K562 (cell line): ENCODE results near the gene FSHR. TPM values are rescaled to one million over a fixed set of nuclear protein-coding genes. Genes with fewer than 3 reads are reported as not detected.
A peak's percentile ranks its signal among the peaks of the same experiment; 100 is the strongest.

Experiments used
- ATAC-seq: fragments of 200-7000 bp; cut with Tn5 transposase; 3 replicates; pipeline ENCODE4 v1.9.1; 2020; ENCODE audit warnings: moderate library complexity
- Bru-seq: library from RNA; stranded (reverse); fragments of 400-500 nt; gene quantifications from one replicate; lab custom pipeline; 2021; lab: Mats Ljungman, UMichigan
- BruChase-seq, 2 experiments: library from RNA; stranded (reverse); fragments of 400-500 nt; gene quantifications; one replicate each; lab custom pipeline; 2021; lab: Mats Ljungman, UMichigan
- BruUV-seq: library from RNA; stranded (reverse); fragments of 400-500 nt; replicated peaks from 2 replicates; lab custom pipeline; 2021; lab: Mats Ljungman, UMichigan
- CTCF ChIA-PET: fragments of 300-600 bp; formaldehyde crosslinking; extraction: SDS; loops from one replicate; lab custom pipeline; 2021; ENCODE audit warnings: low intra/inter-chr PET ratio; lab: Yijun Ruan, JAX
- POLR2A ChIA-PET: fragments of 300-600, 350-650 bp; sonication (Branson Sonifier 250); formaldehyde crosslinking; extraction: SDS; loops from one replicate; lab custom pipeline; 2021; ENCODE audit warnings: antibody characterized with exemption, inconsistent platforms; lab: Yijun Ruan, JAX
- DNase-seq, 4 experiments: peaks; one replicate each; pipeline versions ENCODE4 v3.0.0 to v3.0.0-alpha.2; 2011 to 2018; ENCODE audit warnings: low spot score in 3 of 4, mixed read lengths in 3 of 4; ENCODE audit errors: extremely low read depth in 1 of 4
- FAIRE-seq: peaks from 2 replicates; lab custom pipeline; 2011; peaks lifted over from hg19 to GRCh38; lab: Jason Lieb, UNC
- H2AFZ ChIP-seq: 2 replicates; pipeline ENCODE4 v1.6.0; 2011; ENCODE audit warnings: low read depth, low read length, control low read depth, inconsistent platforms
- H3K27ac ChIP-seq: fragments of 200-600 bp; 3 replicates; pipeline ENCODE4 v1.8.0; 2011; ENCODE audit warnings: low read depth, mild to moderate bottlenecking, control low read depth, inconsistent platforms, low read length, moderate library complexity, mixed read lengths; ENCODE audit errors: extremely low read depth
- H3K27me3 ChIP-seq, 2 experiments: fragments of 300-600 bp in 1 of 2; 2 replicates in 1 of 2; 3 replicates in 1 of 2; pipeline versions ENCODE4 v1.6.0 to v1.8.0; 2011; ENCODE audit warnings: inconsistent platforms in 2 of 2, low read length in 2 of 2, mild to moderate bottlenecking in 1 of 2, mixed read lengths in 1 of 2, moderate library complexity in 1 of 2; ENCODE audit not compliant: control insufficient read depth in 2 of 2, insufficient read depth in 2 of 2
- H3K36me3 ChIP-seq: fragments of 300-600 bp; 3 replicates; pipeline ENCODE4 v1.8.0; 2011; ENCODE audit warnings: mild to moderate bottlenecking, low read length, inconsistent platforms; ENCODE audit not compliant: control insufficient read depth, insufficient read depth
- H3K4me1 ChIP-seq, 2 experiments: fragments of 200-600 bp in 1 of 2; replicated peaks in 1 of 2; 2 replicates in 1 of 2; 3 replicates in 1 of 2; pipeline versions ENCODE4 v1.5.1 to v1.8.0; 2011; ENCODE audit warnings: inconsistent platforms in 2 of 2, low read length in 2 of 2, mild to moderate bottlenecking in 1 of 2, mixed read lengths in 1 of 2, moderate library complexity in 1 of 2; ENCODE audit not compliant: control insufficient read depth in 2 of 2, insufficient read depth in 2 of 2
- H3K4me2 ChIP-seq: 2 replicates; pipeline ENCODE4 v1.6.1; 2011; ENCODE audit warnings: low read length, control low read depth, inconsistent platforms, mixed read lengths; ENCODE audit not compliant: insufficient read depth
- H3K4me3 ChIP-seq: fragments of 200-600 bp; sonication (generic), shearing (Covaris generic); 2 replicates; pipeline ENCODE4 v1.5.1; 2016; ENCODE audit warnings: control low read depth, inconsistent platforms
- H3K79me2 ChIP-seq: fragments of 200-600 bp; 3 replicates; pipeline ENCODE4 v1.8.0; 2011; ENCODE audit warnings: low read length, inconsistent platforms; ENCODE audit not compliant: control insufficient read depth, insufficient read depth
- H3K9ac ChIP-seq, 2 experiments: 2 replicates each; pipeline versions ENCODE4 v1.6.0 to v1.6.1; 2011; ENCODE audit warnings: low read depth in 2 of 2, low read length in 2 of 2, control low read depth in 1 of 2, inconsistent platforms in 1 of 2, mild to moderate bottlenecking in 1 of 2, mixed read lengths in 1 of 2; ENCODE audit not compliant: insufficient read depth in 1 of 2
- H3K9me1 ChIP-seq: one replicate; pipeline ENCODE4 v1.6.0; 2011; ENCODE audit warnings: inconsistent platforms, mild to moderate bottlenecking, low read length, moderate library complexity; ENCODE audit not compliant: control insufficient read depth, insufficient read depth
- H3K9me3 ChIP-seq: replicated peaks from 2 replicates; pipeline ENCODE4 v1.5.1; 2011; ENCODE audit warnings: low read depth, low read length, inconsistent platforms; ENCODE audit not compliant: control insufficient read depth, insufficient read depth
- H4K20me1 ChIP-seq: replicated peaks from 2 replicates; pipeline ENCODE4 v1.6.1; 2011; ENCODE audit warnings: low read length, inconsistent platforms, mixed read lengths; ENCODE audit not compliant: control insufficient read depth, insufficient read depth
- ATF1 ChIP-seq, 2 experiments: fragments of 450-650 bp in 1 of 2; IDR thresholded peaks; 2 replicates each; pipeline ENCODE4 v1.6.1; 2016; ENCODE audit warnings: missing compliant biosample characterization in 1 of 2, missing genetic modification characterization in 1 of 2
- DMBX1 ChIP-seq: fragments of 250-450 bp; sonication (Bioruptor Pico); IDR thresholded peaks from 2 replicates; pipeline ENCODE4 v1.8.0; 2022; ENCODE audit warnings: inconsistent platforms, mild to moderate bottlenecking, moderate library complexity, borderline replicate concordance
- ELF4 ChIP-seq: fragments of 450-650 bp; formaldehyde crosslinking; IDR thresholded peaks from 2 replicates; pipeline ENCODE4 v1.4.0; 2022; ENCODE audit warnings: missing genetic modification characterization
- FUS ChIP-seq: fragments of 200-400 bp; formaldehyde crosslinking; optimal IDR thresholded peaks from 2 replicates; pipeline ENCODE3; 2017; ENCODE audit warnings: low read depth, low read length
- MCM7 ChIP-seq, 2 experiments: fragments of 450-650 bp; IDR thresholded peaks; 2 replicates each; pipeline ENCODE4 v1.6.1; 2016 to 2018
- MECOM ChIP-seq: fragments of 250-450 bp; sonication (Bioruptor Pico); IDR thresholded peaks from 2 replicates; pipeline ENCODE4 v1.8.0; 2022; ENCODE audit warnings: inconsistent platforms
- SRSF1 ChIP-seq: fragments of 200-400 bp; formaldehyde crosslinking; IDR thresholded peaks from 2 replicates; pipeline ENCODE4 v1.6.1; 2017; ENCODE audit warnings: mild to moderate bottlenecking, low read depth, low read length, moderate library complexity
- ZBTB34 ChIP-seq: fragments of 250-450 bp; sonication (Bioruptor Pico); IDR thresholded peaks from 2 replicates; pipeline ENCODE4 v1.8.0; 2021; ENCODE audit warnings: mild to moderate bottlenecking, moderate library complexity
- ZBTB7A ChIP-seq: IDR thresholded peaks from 2 replicates; pipeline ENCODE4 v1.6.1; 2011; ENCODE audit warnings: low read depth, mild to moderate bottlenecking, low read length, moderate library complexity, borderline replicate concordance; ENCODE audit not compliant: control insufficient read depth
- ZNF224 ChIP-seq: sonication (generic); formaldehyde crosslinking; IDR thresholded peaks from 2 replicates; pipeline ENCODE4 v1.8.0; 2022; ENCODE audit warnings: mild to moderate bottlenecking, missing genetic modification reagents
- WGBS: fragments of 100-300 bp; shearing (Covaris generic); methylation state at CpG from one replicate; pipeline ENCODE4 v1.1.6; 2016; ENCODE audit warnings: low coverage, mixed read lengths; ENCODE audit not compliant: insufficient coverage; ENCODE audit errors: missing lambda C conversion rate; 5-methylcytosine and 5-hydroxymethylcytosine counted together
- in situ Hi-C: fragments of 300-500 bp; cut with MboI; formaldehyde crosslinking; loops from 4 replicates; pipeline ENCODE4 v1.15.0; 2018; ENCODE audit warnings: inconsistent platforms, mixed read lengths
- intact Hi-C: fragments of 100-400 bp; cut with micrococcal nuclease; formaldehyde crosslinking; loops from 2 replicates; pipeline ENCODE4 v1.14.2; 2022
- long read RNA-seq, 3 experiments: library from polyadenylated mRNA in 2 of 3; library from RNA in 1 of 3; unstranded in 2 of 3; stranded (forward) in 1 of 3; transcript quantifications; one replicate each; pipeline ENCODE4 v2.0.0, GENCODE V29; 2019 to 2022
- polyA minus RNA-seq, 3 experiments: library from RNA; depleted of rRNA, polyadenylated mRNA; stranded (reverse); fragments of >200 nt; gene quantifications; 2 replicates each; pipeline ENCODE4 v1.2.3, GENCODE V29; 2011
- polyA plus RNA-seq, 8 experiments: library from polyadenylated mRNA; depleted of rRNA in 4 of 8; stranded (reverse) in 5 of 8; unstranded in 3 of 8; fragments of >200 nt; fragmentation: Nextera tagmentation in 2 of 8; fragmentation: Illumina TruSeq in 1 of 8; extraction: Ambion mirVana in 2 of 8; extraction: Trizol in 1 of 8; gene quantifications; 2 replicates each; pipeline versions ENCODE4 v1.2.1 to v1.2.3, GENCODE V29; 2011 to 2014; ENCODE audit warnings: inconsistent platforms in 1 of 8, missing spikeins in 1 of 8
- total RNA-seq, 7 experiments: library from RNA; depleted of rRNA in 6 of 7; stranded (reverse); fragments of >200 nt in 6 of 7; fragmentation: Illumina TruSeq in 2 of 7; extraction: Trizol in 2 of 7; gene quantifications; 2 replicates each; pipeline versions ENCODE4 v1.2.1 to v1.2.3, GENCODE V29; 2011 to 2021; ENCODE audit warnings: low replicate concordance in 1 of 7
- TF ChIP-seq, protein P1 (sequence below), 3 experiments: IDR thresholded peaks in 2 of 3; conservative IDR thresholded peaks in 1 of 3; 2 replicates each; pipeline ENCODE4 v1.5.1; 2011 to 2012; ENCODE audit warnings: low read length in 3 of 3, mild to moderate bottlenecking in 3 of 3, control low read depth in 2 of 3, improper control_type of control experiment in 1 of 3, inconsistent platforms in 1 of 3, low read depth in 1 of 3, mixed read lengths in 1 of 3, moderate library complexity in 1 of 3; ENCODE audit not compliant: insufficient read depth in 2 of 3

FSHR gene, protein sequence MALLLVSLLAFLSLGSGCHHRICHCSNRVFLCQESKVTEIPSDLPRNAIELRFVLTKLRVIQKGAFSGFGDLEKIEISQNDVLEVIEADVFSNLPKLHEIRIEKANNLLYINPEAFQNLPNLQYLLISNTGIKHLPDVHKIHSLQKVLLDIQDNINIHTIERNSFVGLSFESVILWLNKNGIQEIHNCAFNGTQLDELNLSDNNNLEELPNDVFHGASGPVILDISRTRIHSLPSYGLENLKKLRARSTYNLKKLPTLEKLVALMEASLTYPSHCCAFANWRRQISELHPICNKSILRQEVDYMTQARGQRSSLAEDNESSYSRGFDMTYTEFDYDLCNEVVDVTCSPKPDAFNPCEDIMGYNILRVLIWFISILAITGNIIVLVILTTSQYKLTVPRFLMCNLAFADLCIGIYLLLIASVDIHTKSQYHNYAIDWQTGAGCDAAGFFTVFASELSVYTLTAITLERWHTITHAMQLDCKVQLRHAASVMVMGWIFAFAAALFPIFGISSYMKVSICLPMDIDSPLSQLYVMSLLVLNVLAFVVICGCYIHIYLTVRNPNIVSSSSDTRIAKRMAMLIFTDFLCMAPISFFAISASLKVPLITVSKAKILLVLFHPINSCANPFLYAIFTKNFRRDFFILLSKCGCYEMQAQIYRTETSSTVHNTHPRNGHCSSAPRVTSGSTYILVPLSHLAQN
- total RNA-seq (2011; cell fraction: chromatin; rRNA removed; ENCODE audit: low replicate concordance) = not detected in 2 replicates
- total RNA-seq (2011; cell fraction: nucleolus; rRNA removed) = not detected in 2 replicates
- total RNA-seq (2011; cell fraction: nucleoplasm; rRNA removed) = not detected in 2 replicates
- total RNA-seq (2014; rRNA removed) (not detected in 2 replicates), total RNA-seq (2014; rRNA removed; fragmentation: Illumina TruSeq; extraction: Trizol) (not detected in 2 replicates), total RNA-seq (2015; rRNA removed; fragmentation: Illumina TruSeq; extraction: Trizol) (not detected in 2 replicates), total RNA-seq (2021) (not detected in 2 replicates), polyA plus RNA-seq (2011; rRNA removed) (not detected in 2 replicates), polyA plus RNA-seq (2014; fragmentation: Illumina TruSeq; extraction: Trizol) (not detected in 2 replicates), polyA plus RNA-seq (2014; fragmentation: Nextera tagmentation; extraction: Ambion mirVana) (not detected), polyA plus RNA-seq (2014; rRNA removed) (not detected in 2 replicates), polyA minus RNA-seq (2011; rRNA and poly(A)+ RNA removed) (not detected in 2 replicates), Bru-seq, nascent RNA (not detected), BruChase-seq, experiment 1, labeled RNA remaining after a 2-hour chase (percentile 0 among the genes with signal in this experiment), BruChase-seq, experiment 2, labeled RNA remaining after a 6-hour chase (not detected)
- not detected in 2 replicates for polyA plus RNA-seq (2011; cell fraction: cytosol; rRNA removed)
- polyA plus RNA-seq (2011; cell fraction: nucleus; rRNA removed) = not detected in 2 replicates
- not detected in 2 replicates for polyA plus RNA-seq (2012)
- polyA minus RNA-seq (2011; cell fraction: cytosol; rRNA and poly(A)+ RNA removed) = not detected in 2 replicates
- not detected in 2 replicates for polyA minus RNA-seq (2011; cell fraction: nucleus; rRNA and poly(A)+ RNA removed)
- long read RNA-seq, experiment 1 = 0 reads
- long read RNA-seq, experiment 2 = 0 reads
- long read RNA-seq, experiment 3 = 0 reads

- FAIRE-seq = no peak
- H2AFZ ChIP-seq = no peak within 1 kb of the TSS
- ChIA-PET CTCF (no interaction called here), POLR2A (no interaction called here)
- H3K4me2 ChIP-seq = no peak within 1 kb of the TSS
- 3% methylated on average over 4 of the region's 4 CpGs for WGBS
- in situ Hi-C loops = no loop called here
- no peak within 1 kb of the TSS for H3K4me3 ChIP-seq
- no peaks in the 10 kb centered on the region for H3K4me1 ChIP-seq
- intact Hi-C loops = no loop called here
- no peak within 1 kb of the TSS for H3K27ac ChIP-seq
- no peaks in the 10 kb centered on the region for H4K20me1 ChIP-seq
- no peak within 1 kb of the TSS for H3K9ac ChIP-seq
- H3K9me3 ChIP-seq = no peaks in the 10 kb centered on the region
- no peaks in the 10 kb centered on the region for H3K36me3 ChIP-seq
- no peaks in the 10 kb centered on the region for H3K79me2 ChIP-seq
- H3K27me3 ChIP-seq = no peaks in the 10 kb centered on the region
- no TSS peak for BruUV-seq
- no peaks in the 10 kb centered on the region for H3K9me1 ChIP-seq
- ATAC-seq = no peak
- DNase-seq = no peak
- no peak for TF ChIP-seq MECOM (CRISPR knock-in tag)
- no peak for TF ChIP-seq ZBTB7A
- TF ChIP-seq ATF1 (CRISPR knock-in tag; IDR thresholded peaks at IDR 0.05) = no peak
- TF ChIP-seq ATF1 (tag; IDR thresholded peaks at IDR 0.05) = no peak
- no peak for TF ChIP-seq FUS
- TF ChIP-seq SRSF1 = no peak
- TF ChIP-seq MCM7 (IDR thresholded peaks at IDR 0.05) = no peak
- TF ChIP-seq, protein P1, sequence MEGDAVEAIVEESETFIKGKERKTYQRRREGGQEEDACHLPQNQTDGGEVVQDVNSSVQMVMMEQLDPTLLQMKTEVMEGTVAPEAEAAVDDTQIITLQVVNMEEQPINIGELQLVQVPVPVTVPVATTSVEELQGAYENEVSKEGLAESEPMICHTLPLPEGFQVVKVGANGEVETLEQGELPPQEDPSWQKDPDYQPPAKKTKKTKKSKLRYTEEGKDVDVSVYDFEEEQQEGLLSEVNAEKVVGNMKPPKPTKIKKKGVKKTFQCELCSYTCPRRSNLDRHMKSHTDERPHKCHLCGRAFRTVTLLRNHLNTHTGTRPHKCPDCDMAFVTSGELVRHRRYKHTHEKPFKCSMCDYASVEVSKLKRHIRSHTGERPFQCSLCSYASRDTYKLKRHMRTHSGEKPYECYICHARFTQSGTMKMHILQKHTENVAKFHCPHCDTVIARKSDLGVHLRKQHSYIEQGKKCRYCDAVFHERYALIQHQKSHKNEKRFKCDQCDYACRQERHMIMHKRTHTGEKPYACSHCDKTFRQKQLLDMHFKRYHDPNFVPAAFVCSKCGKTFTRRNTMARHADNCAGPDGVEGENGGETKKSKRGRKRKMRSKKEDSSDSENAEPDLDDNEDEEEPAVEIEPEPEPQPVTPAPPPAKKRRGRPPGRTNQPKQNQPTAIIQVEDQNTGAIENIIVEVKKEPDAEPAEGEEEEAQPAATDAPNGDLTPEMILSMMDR (IDR thresholded peaks at IDR 0.05 in 2 of 3, conservative IDR thresholded peaks at IDR 0.05 in 1 of 3; ENCODE audit: insufficient read depth in 2 of 3, low read depth in 1 of 3, low read length in 3 of 3) = no peak
- TF ChIP-seq ELF4 (CRISPR knock-in tag) = no peak
- TF ChIP-seq ZNF224 (CRISPR knock-in tag) = no peak
- no peak for TF ChIP-seq DMBX1 (CRISPR knock-in tag)
- no peak for TF ChIP-seq ZBTB34
These were observed at the start of gene FSHR for GRCh38 chr2:49154140-49154539. Gene FSHR, minus strand, starts transcription at chr2:49154515. Its CDS starts 98 bp downstream, at chr2:49154417.
